Germinal center (tissue), 1 donor: Measurements from ENCODE around the gene WWP2.
"Not testable (repeated sequence)": the region's sequence is repeated elsewhere in the genome, so short reads cannot be mapped to it uniquely, and the experiment has no call there.

ENCODE experiments used
- DNase-seq: peaks from one replicate; pipeline ENCODE4 v3.0.0; 2012; ENCODE audit warnings: mixed read lengths, low spot score

The WWP2 gene

GRCh38 chr16:69831212-69832123 is 69.3 kb downstream of the WWP2 start:
- DNase-seq = no peak

GRCh38 chr16:69833357-69834282 is 71.5 kb downstream of the WWP2 start:
- DNase-seq = no peak

GRCh38 chr16:69834807-69835466 is 72.8 kb downstream of the WWP2 start:
- no peak for DNase-seq

- DNase-seq = no peak
Measured at GRCh38 chr16:69836257-69836656, 74.1 kb downstream of the WWP2 start.

GRCh38 chr16:69837380-69837779 is 75.2 kb downstream of the WWP2 start:
- DNase-seq = no peak

- no peak for DNase-seq
Measured at GRCh38 chr16:69838489-69838888, 76.4 kb downstream of the WWP2 start.

GRCh38 chr16:69839240-69839688 is 77.1 kb downstream of the WWP2 start:
- no peak for DNase-seq

- DNase-seq = no peak
Measured at GRCh38 chr16:69839798-69840409, 77.8 kb downstream of the WWP2 start.

GRCh38 chr16:69840975-69841374 is 78.8 kb downstream of the WWP2 start:
- DNase-seq = no peak

GRCh38 chr16:69844441-69844840 is 82.3 kb downstream of the WWP2 start:
- no peak for DNase-seq

- no peak for DNase-seq
Measured at GRCh38 chr16:69845181-69845580, 83.0 kb downstream of the WWP2 start.

GRCh38 chr16:69847643-69848042 is 85.5 kb downstream of the WWP2 start:
- no peak for DNase-seq

- DNase-seq = no peak
Measured at GRCh38 chr16:69848637-69849545, 86.8 kb downstream of the WWP2 start.

GRCh38 chr16:69851491-69852240 is 89.5 kb downstream of the WWP2 start:
- DNase-seq = no peak

GRCh38 chr16:69852815-69853214 is 90.7 kb downstream of the WWP2 start:
- no peak for DNase-seq

GRCh38 chr16:69853481-69853880 is 91.3 kb downstream of the WWP2 start:
- no peak for DNase-seq

- DNase-seq = not testable (repeated sequence)
Measured at GRCh38 chr16:69854776-69855175, 92.6 kb downstream of the WWP2 start.

GRCh38 chr16:69855592-69855991 is 93.5 kb downstream of the WWP2 start:
- DNase-seq = no peak

GRCh38 chr16:69858191-69859104 is 96.3 kb downstream of the WWP2 start:
- DNase-seq = no peak
